B cell (primary cell): ENCODE measurements around the gene MCRS1. TPM values are rescaled to one million over a fixed set of nuclear protein-coding genes. Genes with fewer than 3 reads are reported as not detected.

Experiments
- ATAC-seq: fragments of 200-7000 bp; cut with Tn5 transposase; one replicate; pipeline ENCODE4 v1.10.0; 2021; ENCODE audit warnings: low read depth, mild to moderate bottlenecking, moderate number of reproducible peaks, moderate library complexity
- CTCF ChIA-PET: fragments of 350-600 bp; sonication (Branson Sonifier 250); formaldehyde crosslinking; loops from one replicate; lab custom pipeline; 2021; ENCODE audit warnings: antibody characterized with exemption, inconsistent platforms; lab: Charles Lee
- POLR2A ChIA-PET: fragments of 350-600 bp; sonication (Branson Sonifier 250); formaldehyde crosslinking; loops from one replicate; lab custom pipeline; 2021; ENCODE audit warnings: antibody characterized with exemption; lab: Charles Lee
- DNase-seq: peaks from one replicate; pipeline ENCODE4 v3.0.0; 2013
- H2AFZ ChIP-seq: 2 replicates; pipeline ENCODE4 v1.6.1; 2012; ENCODE audit warnings: mild to moderate bottlenecking, low read depth, low read length; ENCODE audit not compliant: insufficient read depth, poor library complexity, severe bottlenecking
- H3K27ac ChIP-seq, 2 donors: 1 replicate in 1 of 2; 2 replicates in 1 of 2; pipeline ENCODE4 v1.5.1; 2012 to 2013; ENCODE audit warnings: low read length in 2 of 2, mild to moderate bottlenecking in 2 of 2, moderate library complexity in 1 of 2
- H3K27me3 ChIP-seq, 4 experiments: fragments of 200-600 bp in 1 of 4; sonication (generic) in 1 of 4; replicated peaks in 1 of 4; 1 replicate in 2 of 4; 2 replicates in 2 of 4; pipeline versions ENCODE4 v1.6.1 to v1.7.0; 2013 to 2016; ENCODE audit warnings: low read length in 3 of 4, mild to moderate bottlenecking in 2 of 4, mixed read lengths in 1 of 4, moderate library complexity in 1 of 4; ENCODE audit not compliant: insufficient read depth in 4 of 4, control insufficient read depth in 3 of 4; ENCODE audit errors: control extremely low read depth in 1 of 4
- H3K36me3 ChIP-seq, 2 experiments: replicated peaks in 1 of 2; 1 replicate in 1 of 2; 2 replicates in 1 of 2; pipeline versions ENCODE4 v1.6.1 to v1.7.1; 2013; ENCODE audit warnings: low read length in 1 of 2; ENCODE audit not compliant: insufficient read depth in 2 of 2, control insufficient read depth in 1 of 2; ENCODE audit errors: control extremely low read depth in 1 of 2, extremely low read depth in 1 of 2
- H3K4me1 ChIP-seq, 2 donors: fragments of 200-600 bp in 1 of 2; sonication (generic) in 1 of 2; 1 replicate in 1 of 2; 2 replicates in 1 of 2; pipeline versions ENCODE4 v1.5.1 to v1.6.1; 2013 to 2017; ENCODE audit warnings: low read length in 2 of 2; ENCODE audit not compliant: control insufficient read depth in 2 of 2, insufficient read depth in 2 of 2
- H3K4me2 ChIP-seq: replicated peaks from 2 replicates; pipeline ENCODE3; 2012; ENCODE audit warnings: mild to moderate bottlenecking, low read depth, low read length; ENCODE audit not compliant: poor library complexity, severe bottlenecking
- H3K4me3 ChIP-seq, 5 experiments: fragments of 200-600 bp in 1 of 5; sonication (generic) in 1 of 5; 1 replicate in 3 of 5; 2 replicates in 2 of 5; pipeline versions ENCODE4 v1.5.1 to v1.7.0; 2011 to 2016; ENCODE audit warnings: low read length in 4 of 5, mild to moderate bottlenecking in 4 of 5, low read depth in 2 of 5, control low read depth in 1 of 5, moderate library complexity in 1 of 5; ENCODE audit not compliant: insufficient read depth in 1 of 5; ENCODE audit errors: control extremely low read depth in 1 of 5, extremely low read depth in 1 of 5
- H3K79me2 ChIP-seq: fragments of 200-600 bp; sonication (generic); one replicate; pipeline ENCODE4 v1.6.0; 2016; ENCODE audit warnings: low read length; ENCODE audit not compliant: control insufficient read depth, insufficient read depth
- H3K9ac ChIP-seq: fragments of 200-600 bp; sonication (generic); 2 replicates; pipeline ENCODE4 v1.6.1; 2017; ENCODE audit warnings: mild to moderate bottlenecking, low read length, moderate library complexity
- H3K9me3 ChIP-seq, 3 donors: one replicate each; pipeline versions ENCODE4 v1.6.1 to v1.7.1; 2013; ENCODE audit warnings: low read length in 2 of 3; ENCODE audit not compliant: control insufficient read depth in 2 of 3, insufficient read depth in 1 of 3; ENCODE audit errors: control extremely low read depth in 1 of 3
- H4K20me1 ChIP-seq: 2 replicates; pipeline ENCODE4 v1.6.0; 2012; ENCODE audit warnings: mild to moderate bottlenecking, low read length; ENCODE audit not compliant: insufficient read depth, control insufficient read depth, poor library complexity, severe bottlenecking
- H3K27ac Mint-ChIP-seq: one replicate; pipeline ENCODE4 v1.8.0; 2021; ENCODE audit warnings: mixed read lengths
- H3K27me3 Mint-ChIP-seq: one replicate; pipeline ENCODE4 v1.8.0; 2021; ENCODE audit warnings: mixed read lengths
- H3K4me1 Mint-ChIP-seq: one replicate; pipeline ENCODE4 v1.8.0; 2021; ENCODE audit warnings: mixed read lengths
- H3K4me3 Mint-ChIP-seq: one replicate; pipeline ENCODE4 v1.8.0; 2021; ENCODE audit warnings: mixed read lengths
- H3K9me3 Mint-ChIP-seq: one replicate; pipeline ENCODE4 v1.8.0; 2022; ENCODE audit warnings: mixed read lengths; ENCODE audit not compliant: insufficient read depth
- CTCF ChIP-seq: fragments of 200-600 bp; IDR thresholded peaks from one replicate; pipeline ENCODE4 v1.8.0; 2022; ENCODE audit warnings: antibody characterized with exemption, mild to moderate bottlenecking
- EZH2 ChIP-seq: IDR thresholded peaks from 2 replicates; pipeline ENCODE4 v1.6.1; 2012; ENCODE audit warnings: borderline replicate concordance, low read depth, mild to moderate bottlenecking, moderate library complexity, low read length; ENCODE audit not compliant: insufficient read depth, poor library complexity, severe bottlenecking
- WGBS: methylation state at CpG from one replicate; pipeline ENCODE4 v1.1.5; 2013; ENCODE audit warnings: missing lambda C conversion rate; ENCODE audit not compliant: insufficient coverage; 5-methylcytosine and 5-hydroxymethylcytosine counted together
- intact Hi-C: fragments of 100-400 bp; cut with micrococcal nuclease; formaldehyde crosslinking; loops from one replicate; pipeline ENCODE4 v1.10.0; 2022
- polyA plus RNA-seq: library from polyadenylated mRNA; depleted of rRNA; stranded (reverse); fragments of >200 nt; gene quantifications from 2 replicates; pipeline ENCODE4 v1.2.3, GENCODE V29; 2012
- total RNA-seq, 2 donors: library from RNA; stranded (reverse); fragments of 120-200 nt in 1 of 2; gene quantifications; 1 replicate in 1 of 2; 2 replicates in 1 of 2; pipeline versions ENCODE4 v1.2.3 to v1.2.4, GENCODE V29; 2013 to 2022

Gene MCRS1
- total and polyA plus RNA-seq, 2 donors (not counting 1 experiment from before 2014, with no cell fraction given) = 81.1 to 107 TPM

GRCh38 chr12:49583366-49584094, 15.6 kb upstream of the MCRS1 start:
- Mint-ChIP-seq H3K27ac (no peak overlapping the region), H3K4me3 (no peak overlapping the region), H3K27me3 (no peaks in the 10 kb centered on the region), H3K9me3 (no peaks in the 10 kb centered on the region), H3K4me1 (peaks cover 5% of the 10 kb centered on the region)
- H2AFZ ChIP-seq = no peak overlapping the region
- DNase-seq (no peak), ATAC-seq (no peak)
- intact Hi-C loops = loop anchor here (5.0 kb wide), 1 partner anchor 296 kb away; no protein-coding TSS in a partner anchor
- peaks cover 0 to 23% of the 10 kb centered on the region in 2 experiments for H3K36me3 ChIP-seq
- peaks cover 8% of the 10 kb centered on the region for H3K79me2 ChIP-seq
- no peaks in the 10 kb centered on the region for H3K4me1 ChIP-seq
- no peak overlapping the region for H3K27ac ChIP-seq
- H3K9ac ChIP-seq = no peak overlapping the region
- H3K4me2 ChIP-seq = no peak overlapping the region
- no peaks in the 10 kb centered on the region for H3K9me3 ChIP-seq
- no peaks in the 10 kb centered on the region for H3K27me3 ChIP-seq
- H4K20me1 ChIP-seq = peaks cover 15% of the 10 kb centered on the region
- ChIA-PET POLR2A (no interaction called here), CTCF (interaction anchor here (0.8 to 3.9 kb wide), 3 partner anchors 158 to 226 kb away, joined by 3 to 34 read pairs (median 3); partner anchors contain the start of gene TMBIM6)
- no peak overlapping the region for H3K4me3 ChIP-seq
- WGBS = 100% methylated on average over 8 of the region's 13 CpGs
- no peak for TF ChIP-seq CTCF
- no peak for TF ChIP-seq EZH2

- no peaks in the 10 kb centered on the region for H3K9me3 ChIP-seq
- intact Hi-C loops = loop anchor here (5.0 kb wide), 1 partner anchor 296 kb away; no protein-coding TSS in a partner anchor
- Mint-ChIP-seq H3K27ac (no peak overlapping the region), H3K27me3 (no peaks in the 10 kb centered on the region), H3K4me1 (peaks cover 5% of the 10 kb centered on the region), H3K4me3 (no peak overlapping the region), H3K9me3 (no peaks in the 10 kb centered on the region)
- H4K20me1 ChIP-seq = peaks cover 15% of the 10 kb centered on the region
- no peaks in the 10 kb centered on the region for H3K4me1 ChIP-seq
- H3K4me3 ChIP-seq = no peak overlapping the region
- TF ChIP-seq EZH2 = no peak
- no peak for TF ChIP-seq CTCF
- 100% methylated on average over 1 of the region's 4 CpGs for WGBS
- no peak for ATAC-seq
- no peak overlapping the region for H3K27ac ChIP-seq
- ChIA-PET POLR2A (no interaction called here), CTCF (interaction anchor here (1.1 to 3.9 kb wide), 2 partner anchors 18 to 225 kb away, joined by 3 to 34 read pairs; no protein-coding TSS in a partner anchor)
- no peak for DNase-seq
- peaks cover 0 to 22% of the 10 kb centered on the region in 2 experiments for H3K36me3 ChIP-seq
- no peak overlapping the region for H2AFZ ChIP-seq
- no peaks in the 10 kb centered on the region for H3K27me3 ChIP-seq
- H3K9ac ChIP-seq = no peak overlapping the region
- H3K4me2 ChIP-seq = no peak overlapping the region
- H3K79me2 ChIP-seq = peaks cover 8% of the 10 kb centered on the region
Observed at GRCh38 chr12:49582850-49583249, 14.9 kb upstream of the MCRS1 start.
